Activated T-helper 1 cell treated with anti-CD3 and anti-CD28 coated beads, Interleukin-12 subunit alpha, Interleukin-12 subunit beta, Interleukin-2, Interleukin-4 antibody, amounts not matched to agents 30 ng/mL and 10 ng/mL and 1 ng/mL, durations not matched to agents 14 hours and 24 hours and 36 hours (primary cell): ENCODE measurements around the gene LYPD4. TPM values are rescaled to one million over a fixed set of nuclear protein-coding genes. Genes with fewer than 3 reads are reported as not detected.
A peak's percentile ranks its signal among the peaks of the same experiment; 100 is the strongest.

ENCODE experiments used
- DNase-seq: peaks from one replicate; pipeline ENCODE4 v3.0.0; 2021; ENCODE audit warnings: low spot score
- H3K27ac Mint-ChIP-seq: one replicate; pipeline ENCODE4 v1.8.0; 2021; ENCODE audit warnings: mild to moderate bottlenecking, mixed read lengths
- H3K27me3 Mint-ChIP-seq: one replicate; pipeline ENCODE4 v1.8.0; 2022; ENCODE audit warnings: mild to moderate bottlenecking, moderate library complexity, mixed read lengths; ENCODE audit not compliant: insufficient read depth
- H3K36me3 Mint-ChIP-seq: one replicate; pipeline ENCODE4 v1.8.0; 2021; ENCODE audit warnings: low read depth, mixed read lengths
- H3K4me1 Mint-ChIP-seq: one replicate; pipeline ENCODE4 v1.8.0; 2021; ENCODE audit warnings: low read depth, mixed read lengths
- H3K4me3 Mint-ChIP-seq: one replicate; pipeline ENCODE4 v1.8.0; 2021; ENCODE audit warnings: mild to moderate bottlenecking, moderate library complexity, mixed read lengths
- H3K9me3 Mint-ChIP-seq: one replicate; pipeline ENCODE4 v1.8.0; 2021; ENCODE audit warnings: mixed read lengths
- intact Hi-C: fragments of 100-400 bp; cut with micrococcal nuclease; formaldehyde crosslinking; loops from one replicate; pipeline ENCODE4 v1.15.1; 2024
- total RNA-seq: library from RNA; stranded (reverse); gene quantifications from 2 replicates; pipeline ENCODE4 v1.2.3, GENCODE V29; 2022

The LYPD4 gene
- total RNA-seq, 1 donor from 2014 or later, result not detected

DNA sequence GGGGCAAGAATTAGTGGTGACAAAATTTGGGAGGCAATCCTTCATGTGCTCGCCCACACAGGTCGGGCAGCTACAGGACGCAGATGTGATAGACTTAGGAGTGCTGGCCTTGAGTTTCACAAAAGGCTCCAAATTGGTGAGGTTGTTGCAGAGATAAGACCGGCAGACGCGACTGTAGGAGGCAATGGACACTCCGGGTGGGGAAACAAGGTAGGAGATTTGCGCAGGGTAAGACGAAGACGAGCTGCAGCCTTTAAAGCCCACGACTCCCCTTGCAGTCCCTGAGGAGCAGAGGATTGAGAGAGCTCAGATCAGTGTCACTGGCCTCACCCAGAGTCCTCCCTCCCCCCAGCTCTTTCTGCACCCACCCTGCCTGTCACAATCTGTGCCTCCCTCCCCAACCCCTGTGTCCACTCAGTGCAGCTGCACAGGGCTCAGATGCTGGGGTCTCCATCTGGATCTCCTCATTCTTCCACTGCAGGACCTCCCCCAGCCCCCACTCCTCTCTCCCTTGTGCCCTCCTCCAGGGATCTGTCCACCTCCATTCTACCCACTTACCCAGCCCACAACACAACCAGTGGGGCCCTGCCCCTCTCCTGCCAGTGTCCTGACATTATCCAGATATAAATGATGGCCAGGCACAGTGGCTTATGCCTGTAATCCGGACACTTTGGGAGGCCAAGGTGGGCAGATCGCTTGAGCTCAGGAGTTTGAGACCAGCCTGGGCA is 6.3 kb downstream of the LYPD4 start:
- no peak overlapping the region for H3K27ac Mint-ChIP-seq
- DNase-seq, result no peak
- H3K4me3 Mint-ChIP-seq, result no peak overlapping the region
- intact Hi-C loops, result loop anchor here (5.0 kb wide), 1 partner anchor 46 kb away; no protein-coding TSS in a partner anchor
- no peaks in the 10 kb centered on the region for H3K4me1 Mint-ChIP-seq
- peaks cover 22% of the 10 kb centered on the region for H3K27me3 Mint-ChIP-seq
- H3K9me3 Mint-ChIP-seq, result no peaks in the 10 kb centered on the region
- no peaks in the 10 kb centered on the region for H3K36me3 Mint-ChIP-seq

- peak; percentile 53 for DNase-seq
- Mint-ChIP-seq H3K36me3 (no peaks in the 10 kb centered on the region), H3K27me3 (peaks cover 38% of the 10 kb centered on the region), H3K4me3 (no peak overlapping the region), H3K27ac (no peak overlapping the region), H3K4me1 (peaks cover 4% of the 10 kb centered on the region), H3K9me3 (no peaks in the 10 kb centered on the region)
- intact Hi-C loops, result loop anchor here (1.0 kb wide), 2 partner anchors 28 to 68 kb away; no protein-coding TSS in a partner anchor
Observed at GRCh38 chr19:41821003-41821735, 23.3 kb downstream of the LYPD4 start.

- no peak for DNase-seq
- H3K27me3 Mint-ChIP-seq, result peaks cover 24% of the 10 kb centered on the region
- H3K4me1 Mint-ChIP-seq, result peaks cover 24% of the 10 kb centered on the region
- H3K27ac Mint-ChIP-seq, result no peak overlapping the region
- H3K36me3 Mint-ChIP-seq, result no peaks in the 10 kb centered on the region
- intact Hi-C loops, result no loop called here
- no peak overlapping the region for H3K4me3 Mint-ChIP-seq
- H3K9me3 Mint-ChIP-seq, result no peaks in the 10 kb centered on the region
Observed at GRCh38 chr19:41816761-41817160, 27.7 kb downstream of the LYPD4 start.

- peaks cover 10% of the 10 kb centered on the region for H3K27me3 Mint-ChIP-seq
- H3K36me3 Mint-ChIP-seq, result no peaks in the 10 kb centered on the region
- H3K4me1 Mint-ChIP-seq, result peaks cover 20% of the 10 kb centered on the region
- no peak overlapping the region for H3K4me3 Mint-ChIP-seq
- H3K27ac Mint-ChIP-seq, result no peak overlapping the region
- no peaks in the 10 kb centered on the region for H3K9me3 Mint-ChIP-seq
- DNase-seq, result no peak
- intact Hi-C loops, result no loop called here
Observed at GRCh38 chr19:41815301-41815700, 29.2 kb downstream of the LYPD4 start.

DNA sequence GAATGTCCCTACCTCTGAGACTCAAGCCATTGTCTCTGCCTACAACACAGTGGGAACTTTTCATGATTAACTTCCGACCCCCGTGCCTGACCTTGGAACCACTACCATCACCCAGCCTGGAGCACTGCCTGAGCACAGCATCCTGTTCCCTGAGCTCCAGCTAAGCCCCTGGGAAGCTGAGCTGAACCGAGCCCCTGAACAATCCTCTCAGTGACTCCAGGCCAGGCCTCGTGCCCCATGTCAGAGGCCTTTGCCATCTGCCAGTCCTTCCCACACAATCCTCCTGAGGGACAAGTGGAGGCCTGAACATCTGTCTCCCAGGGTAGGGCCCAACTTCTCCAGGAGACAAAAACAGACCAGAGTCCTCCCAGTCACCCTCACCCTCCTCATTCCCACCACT is 30.6 kb downstream of the LYPD4 start:
- DNase-seq, result no peak
- intact Hi-C loops, result no loop called here
- no peak overlapping the region for H3K27ac Mint-ChIP-seq
- H3K27me3 Mint-ChIP-seq, result peaks cover 8% of the 10 kb centered on the region
- H3K4me3 Mint-ChIP-seq, result no peak overlapping the region
- H3K36me3 Mint-ChIP-seq, result no peaks in the 10 kb centered on the region
- peaks cover 20% of the 10 kb centered on the region for H3K4me1 Mint-ChIP-seq
- H3K9me3 Mint-ChIP-seq, result no peaks in the 10 kb centered on the region

DNA sequence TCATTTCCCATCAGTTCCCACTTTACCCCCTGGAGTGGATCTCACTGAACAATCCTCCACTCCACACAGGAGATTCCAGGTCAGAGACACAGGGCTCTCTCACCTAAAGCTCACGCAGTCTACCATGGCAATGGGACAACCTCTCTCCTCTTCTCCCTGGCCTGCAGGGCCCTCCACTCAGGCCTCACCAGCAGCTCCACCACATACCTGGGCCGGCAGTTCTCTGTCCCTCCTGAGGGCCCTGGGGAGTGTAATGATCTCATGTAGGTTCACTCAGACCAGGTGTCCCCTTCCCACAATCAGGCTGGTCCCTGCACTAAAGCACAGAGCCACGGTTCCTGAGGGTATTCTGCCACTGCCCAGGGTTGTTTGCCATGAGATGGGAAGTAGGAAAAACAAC is 32.5 kb downstream of the LYPD4 start:
- no peak for DNase-seq
- Mint-ChIP-seq H3K27me3 (no peaks in the 10 kb centered on the region), H3K36me3 (no peaks in the 10 kb centered on the region), H3K27ac (no peak overlapping the region), H3K4me3 (no peak overlapping the region), H3K9me3 (no peaks in the 10 kb centered on the region), H3K4me1 (peaks cover 25% of the 10 kb centered on the region)
- intact Hi-C loops, result no loop called here

- no peak for DNase-seq
- Mint-ChIP-seq H3K9me3 (no peaks in the 10 kb centered on the region), H3K4me1 (peaks cover 28% of the 10 kb centered on the region), H3K27ac (no peak overlapping the region), H3K36me3 (no peaks in the 10 kb centered on the region), H3K4me3 (no peak overlapping the region), H3K27me3 (no peaks in the 10 kb centered on the region)
- intact Hi-C loops, result no loop called here
Observed at GRCh38 chr19:41811036-41811435, 33.4 kb downstream of the LYPD4 start.

DNA sequence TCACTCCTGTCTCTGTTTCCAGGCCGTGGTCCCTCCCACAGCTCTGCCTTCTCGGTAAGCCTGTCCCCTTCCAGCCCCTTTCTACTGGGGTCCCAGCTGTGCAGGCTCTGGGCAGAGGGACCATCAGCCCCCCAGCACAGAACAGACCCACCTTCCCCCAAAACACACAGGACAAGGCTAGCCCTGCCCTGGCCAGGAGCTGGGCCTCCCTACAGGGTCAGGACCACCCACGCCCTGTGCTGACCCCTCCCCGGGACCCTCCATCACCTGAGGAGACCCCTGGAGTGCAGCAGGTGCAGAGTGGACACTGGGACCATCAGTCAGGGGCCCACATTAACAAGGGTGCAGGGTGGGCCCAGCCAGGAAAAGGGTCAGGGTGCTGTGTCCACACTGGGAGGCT is 34.2 kb downstream of the LYPD4 start:
- Mint-ChIP-seq H3K4me1 (peaks cover 30% of the 10 kb centered on the region), H3K27me3 (no peaks in the 10 kb centered on the region), H3K27ac (no peak overlapping the region), H3K36me3 (no peaks in the 10 kb centered on the region), H3K9me3 (no peaks in the 10 kb centered on the region), H3K4me3 (no peak overlapping the region)
- intact Hi-C loops, result no loop called here
- DNase-seq, result no peak

GRCh38 chr19:41808663-41809566 is 35.6 kb downstream of the LYPD4 start:
- Mint-ChIP-seq H3K4me3 (no peak overlapping the region), H3K9me3 (no peaks in the 10 kb centered on the region), H3K4me1 (peaks cover 30% of the 10 kb centered on the region), H3K36me3 (peaks cover 3% of the 10 kb centered on the region), H3K27ac (no peak overlapping the region), H3K27me3 (no peaks in the 10 kb centered on the region)
- intact Hi-C loops, result no loop called here
- no peak for DNase-seq

DNA sequence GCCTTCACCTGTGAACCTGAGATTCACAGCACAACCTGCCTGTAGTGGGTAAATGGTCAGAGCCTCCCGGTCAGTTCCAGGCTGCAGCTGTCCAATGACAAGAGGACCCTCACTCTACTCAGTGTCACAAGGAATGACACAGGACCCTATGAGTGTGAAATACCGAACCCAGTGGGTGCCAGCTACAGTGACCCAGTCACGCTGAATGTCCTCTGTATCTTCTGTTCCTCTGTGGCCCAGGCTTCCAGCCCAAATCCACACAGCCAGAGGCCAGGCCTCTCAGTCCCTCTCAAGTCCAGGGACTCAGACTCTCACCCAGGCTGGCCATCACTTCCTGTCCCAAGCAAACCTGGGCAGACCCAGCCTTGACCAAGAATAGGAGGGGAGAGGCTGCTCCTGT is 37.3 kb downstream of the LYPD4 start:
- no peak for DNase-seq
- Mint-ChIP-seq H3K9me3 (no peaks in the 10 kb centered on the region), H3K4me3 (no peak overlapping the region), H3K4me1 (peaks cover 38% of the 10 kb centered on the region), H3K36me3 (peaks cover 4% of the 10 kb centered on the region), H3K27ac (no peak overlapping the region), H3K27me3 (no peaks in the 10 kb centered on the region)
- intact Hi-C loops, result no loop called here

GRCh38 chr19:41804336-41804735 is 40.1 kb downstream of the LYPD4 start:
- Mint-ChIP-seq H3K4me3 (no peak overlapping the region), H3K27ac (peak overlapping the region; percentile 83), H3K36me3 (peaks cover 4% of the 10 kb centered on the region), H3K27me3 (no peaks in the 10 kb centered on the region), H3K4me1 (peaks cover 47% of the 10 kb centered on the region), H3K9me3 (no peaks in the 10 kb centered on the region)
- intact Hi-C loops, result no loop called here
- no peak for DNase-seq

GRCh38 chr19:41802770-41803169 is 41.7 kb downstream of the LYPD4 start:
- Mint-ChIP-seq H3K4me3 (no peak overlapping the region), H3K9me3 (no peaks in the 10 kb centered on the region), H3K36me3 (peaks cover 4% of the 10 kb centered on the region), H3K4me1 (peaks cover 42% of the 10 kb centered on the region), H3K27ac (peak overlapping the region; percentile 69), H3K27me3 (peaks cover 2% of the 10 kb centered on the region)
- intact Hi-C loops, result no loop called here
- no peak for DNase-seq
